ENCODE data around the gene NATD1. TPM values are rescaled to one million over a fixed set of nuclear protein-coding genes. Genes with fewer than 3 reads are reported as not detected.

The NATD1 gene
- polyA plus RNA-seq, 1 experiment: 13.3 TPM

DNA sequence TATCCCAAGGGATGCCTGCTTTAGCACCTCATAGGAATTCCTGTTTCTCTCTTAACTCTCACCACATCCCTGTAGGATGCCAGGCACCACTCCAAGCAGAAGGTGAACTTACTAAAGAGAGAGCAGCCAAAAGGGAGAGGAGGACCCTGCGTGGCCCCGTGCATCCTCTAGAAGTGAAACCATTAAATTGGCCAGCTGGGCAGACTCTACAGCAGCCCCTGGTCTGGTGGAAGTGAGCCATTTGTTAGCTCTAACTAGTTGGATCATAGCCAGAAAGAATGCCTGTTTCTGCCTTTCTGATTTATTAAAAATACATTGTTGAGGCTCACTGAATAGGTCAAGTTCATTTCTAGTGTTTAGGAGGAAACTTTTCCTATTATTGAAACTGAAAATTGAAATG is 61.5 kb downstream of the NATD1 start:
- POLR2A ChIA-PET: no interaction called here
- peaks cover 7% of the 10 kb centered on the region for H3K36me3 ChIP-seq (ENCODE audit: control insufficient read depth, insufficient read depth, low read length)
- DNase-seq (ENCODE audit: low read depth): no peak
- TF ChIP-seq, protein P1, sequence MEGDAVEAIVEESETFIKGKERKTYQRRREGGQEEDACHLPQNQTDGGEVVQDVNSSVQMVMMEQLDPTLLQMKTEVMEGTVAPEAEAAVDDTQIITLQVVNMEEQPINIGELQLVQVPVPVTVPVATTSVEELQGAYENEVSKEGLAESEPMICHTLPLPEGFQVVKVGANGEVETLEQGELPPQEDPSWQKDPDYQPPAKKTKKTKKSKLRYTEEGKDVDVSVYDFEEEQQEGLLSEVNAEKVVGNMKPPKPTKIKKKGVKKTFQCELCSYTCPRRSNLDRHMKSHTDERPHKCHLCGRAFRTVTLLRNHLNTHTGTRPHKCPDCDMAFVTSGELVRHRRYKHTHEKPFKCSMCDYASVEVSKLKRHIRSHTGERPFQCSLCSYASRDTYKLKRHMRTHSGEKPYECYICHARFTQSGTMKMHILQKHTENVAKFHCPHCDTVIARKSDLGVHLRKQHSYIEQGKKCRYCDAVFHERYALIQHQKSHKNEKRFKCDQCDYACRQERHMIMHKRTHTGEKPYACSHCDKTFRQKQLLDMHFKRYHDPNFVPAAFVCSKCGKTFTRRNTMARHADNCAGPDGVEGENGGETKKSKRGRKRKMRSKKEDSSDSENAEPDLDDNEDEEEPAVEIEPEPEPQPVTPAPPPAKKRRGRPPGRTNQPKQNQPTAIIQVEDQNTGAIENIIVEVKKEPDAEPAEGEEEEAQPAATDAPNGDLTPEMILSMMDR (IDR thresholded peaks at IDR 0.05; ENCODE audit: insufficient read depth, low read depth, low read length): no peak
- H3K27me3 ChIP-seq (ENCODE audit: control insufficient read depth, insufficient read depth, low read length): no peaks in the 10 kb centered on the region
- CTCF ChIA-PET: no interaction called here
- H3K4me3 ChIP-seq (ENCODE audit: low read depth, low read length): no peak overlapping the region

DNA sequence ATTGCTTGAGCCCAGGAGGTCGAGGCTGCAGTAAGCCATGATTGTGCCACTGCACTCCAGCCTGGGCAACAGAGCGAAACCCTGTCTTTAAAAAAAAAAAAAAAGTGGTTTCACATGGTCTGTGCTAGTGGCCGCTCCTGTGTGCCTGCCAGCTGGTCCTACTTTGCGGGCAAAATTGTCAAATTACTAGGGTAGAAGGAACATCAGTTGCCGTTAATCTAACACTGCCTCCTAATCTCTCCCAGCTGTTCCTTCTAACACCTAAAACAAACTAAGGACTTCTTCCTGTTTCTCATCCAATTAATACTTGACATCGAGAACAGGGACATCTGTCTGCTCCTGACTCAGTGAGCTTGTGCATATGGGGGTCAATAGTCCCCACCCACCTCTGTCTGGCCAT is 63.1 kb downstream of the NATD1 start:
- TF ChIP-seq, protein P1 (IDR thresholded peaks at IDR 0.05; ENCODE audit: insufficient read depth, low read depth, low read length): no peak
- POLR2A ChIA-PET: interaction anchor here (0.6 kb wide), 1 partner anchor 23 kb away, joined by 7 read pairs; no protein-coding TSS in a partner anchor
- Histone ChIP-seq H3K36me3 (ENCODE audit: control insufficient read depth, insufficient read depth, low read length) (peaks cover 4% of the 10 kb centered on the region), H3K27me3 (ENCODE audit: control insufficient read depth, insufficient read depth, low read length) (no peaks in the 10 kb centered on the region), H3K4me3 (ENCODE audit: low read depth, low read length) (no peak overlapping the region)
- CTCF ChIA-PET: interaction anchor here (0.8 to 1.3 kb wide), 3 partner anchors 12 to 24 kb away, joined by 3 to 4 read pairs (median 3); partner anchors contain the start of gene TMEM11
- DNase-seq (ENCODE audit: low read depth): no peak

DNA sequence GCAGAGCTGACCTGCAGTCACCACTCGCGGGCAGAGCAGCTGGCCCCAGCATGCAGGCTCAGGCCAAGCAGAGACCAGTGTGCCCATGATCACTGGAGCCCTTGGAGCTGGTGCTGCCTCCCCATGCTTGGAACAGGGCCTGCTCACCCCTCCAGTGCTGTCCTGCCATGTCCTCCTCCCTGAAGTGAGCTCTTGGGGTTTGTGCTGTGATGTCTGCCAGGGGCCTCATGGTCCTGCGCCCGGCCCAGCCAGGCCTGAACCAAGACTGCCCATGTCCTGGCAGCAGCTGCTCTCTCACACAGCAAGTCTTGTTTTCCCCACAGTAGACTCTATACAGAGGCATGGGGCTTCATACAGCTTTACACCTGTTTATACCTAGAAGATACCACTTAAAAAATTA is 63.8 kb downstream of the NATD1 start:
- TF ChIP-seq, protein P1 (IDR thresholded peaks at IDR 0.05; ENCODE audit: insufficient read depth, low read depth, low read length): no peak
- no peak for DNase-seq (ENCODE audit: low read depth)
- no peaks in the 10 kb centered on the region for H3K27me3 ChIP-seq (ENCODE audit: control insufficient read depth, insufficient read depth, low read length)
- ChIA-PET CTCF (interaction anchor here (0.6 to 0.9 kb wide), 2 partner anchors 15 to 20 kb away, joined by 3 read pairs; no protein-coding TSS in a partner anchor), POLR2A (interaction anchor here (0.6 kb wide), 1 partner anchor 23 kb away, joined by 7 read pairs; no protein-coding TSS in a partner anchor)
- H3K36me3 ChIP-seq (ENCODE audit: control insufficient read depth, insufficient read depth, low read length): peaks cover 4% of the 10 kb centered on the region
- H3K4me3 ChIP-seq (ENCODE audit: low read depth, low read length): no peak overlapping the region

Small RNAs within 50 kb of the gene (small RNA-seq; reads per million reads assigned to genes)
- gene RN7SL426P (ENCODE audit: insufficient read length, low read depth, low replicate concordance): not detected

Other genes starting within 250 kb of the NATD1 start
- gene USP22, start 210.4 kb downstream of the NATD1 start, polyA plus RNA-seq (2011; rRNA removed): 169 and 212 TPM in 2 replicates
- gene DHRS7B, start 126.4 kb downstream of the NATD1 start, polyA plus RNA-seq (2011; rRNA removed): 33.8 and 47.0 TPM in 2 replicates
- gene TMEM11, start 39.2 kb downstream of the NATD1 start, polyA plus RNA-seq (2011; rRNA removed): 54.5 and 69.5 TPM in 2 replicates
- 22.9 and 41.8 TPM in 2 replicates for gene MAP2K3, start 31.3 kb upstream of the NATD1 start, polyA plus RNA-seq (2011; rRNA removed)
- gene KCNJ12, start 122.9 kb upstream of the NATD1 start, polyA plus RNA-seq (2011; rRNA removed): 0.05 and 0.13 TPM in 2 replicates

All from BJ (cell line).